Glomerular visceral epithelial cell (primary cell): ENCODE results near the gene CMTM7.

Source experiments
- DNase-seq: peaks from one replicate; pipeline ENCODE4 v3.0.0-alpha.2; 2016; ENCODE audit errors: extremely low spot score

Gene CMTM7, protein sequence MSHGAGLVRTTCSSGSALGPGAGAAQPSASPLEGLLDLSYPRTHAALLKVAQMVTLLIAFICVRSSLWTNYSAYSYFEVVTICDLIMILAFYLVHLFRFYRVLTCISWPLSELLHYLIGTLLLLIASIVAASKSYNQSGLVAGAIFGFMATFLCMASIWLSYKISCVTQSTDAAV

DNA sequence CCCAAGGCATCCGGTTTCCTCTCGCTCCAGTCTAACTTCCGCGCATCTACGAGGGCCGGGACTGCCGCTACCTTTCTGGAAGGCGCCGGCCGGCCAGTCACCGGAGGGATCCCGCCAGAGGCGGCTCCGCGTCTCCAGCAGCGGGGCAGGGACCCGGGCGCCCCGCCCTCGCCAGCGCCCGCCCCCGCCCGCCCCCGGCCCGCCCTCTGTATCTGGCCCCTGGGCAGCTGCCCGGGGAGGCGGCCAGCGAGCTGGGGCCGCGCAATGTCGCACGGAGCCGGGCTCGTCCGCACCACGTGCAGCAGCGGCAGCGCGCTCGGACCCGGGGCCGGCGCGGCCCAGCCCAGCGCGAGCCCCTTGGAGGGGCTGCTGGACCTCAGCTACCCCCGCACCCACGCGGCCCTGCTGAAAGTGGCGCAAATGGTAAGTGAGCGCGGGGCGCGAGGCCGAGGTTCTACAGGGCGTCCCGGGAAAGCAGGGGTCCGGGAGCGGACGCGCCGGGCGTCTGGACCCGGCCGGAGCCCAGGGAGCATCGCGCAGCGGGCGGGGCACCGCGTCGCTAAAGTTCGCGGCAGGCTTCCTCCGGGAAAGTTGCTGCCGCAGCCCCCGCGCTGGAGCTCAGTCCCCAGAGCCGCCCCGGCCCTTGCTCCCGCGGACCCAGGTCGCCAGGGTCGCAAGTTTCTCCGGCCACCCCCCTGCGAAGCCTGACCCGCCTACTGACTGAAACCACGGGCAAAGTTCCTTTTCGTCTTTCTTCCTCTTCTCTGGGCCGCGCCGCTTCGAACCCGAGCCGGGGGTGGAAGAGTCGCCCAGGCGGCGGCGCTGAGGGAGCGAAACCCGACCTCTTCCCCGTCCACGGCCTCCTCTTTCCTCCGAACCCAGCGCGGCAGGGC lies at the start of gene CMTM7:
Gene CMTM7, plus strand, starts transcription at position 211 of the 893 bp plus-strand sequence. Its CDS starts 54 bp downstream, at position 265.
- DNase-seq: peak; percentile 85

DNA sequence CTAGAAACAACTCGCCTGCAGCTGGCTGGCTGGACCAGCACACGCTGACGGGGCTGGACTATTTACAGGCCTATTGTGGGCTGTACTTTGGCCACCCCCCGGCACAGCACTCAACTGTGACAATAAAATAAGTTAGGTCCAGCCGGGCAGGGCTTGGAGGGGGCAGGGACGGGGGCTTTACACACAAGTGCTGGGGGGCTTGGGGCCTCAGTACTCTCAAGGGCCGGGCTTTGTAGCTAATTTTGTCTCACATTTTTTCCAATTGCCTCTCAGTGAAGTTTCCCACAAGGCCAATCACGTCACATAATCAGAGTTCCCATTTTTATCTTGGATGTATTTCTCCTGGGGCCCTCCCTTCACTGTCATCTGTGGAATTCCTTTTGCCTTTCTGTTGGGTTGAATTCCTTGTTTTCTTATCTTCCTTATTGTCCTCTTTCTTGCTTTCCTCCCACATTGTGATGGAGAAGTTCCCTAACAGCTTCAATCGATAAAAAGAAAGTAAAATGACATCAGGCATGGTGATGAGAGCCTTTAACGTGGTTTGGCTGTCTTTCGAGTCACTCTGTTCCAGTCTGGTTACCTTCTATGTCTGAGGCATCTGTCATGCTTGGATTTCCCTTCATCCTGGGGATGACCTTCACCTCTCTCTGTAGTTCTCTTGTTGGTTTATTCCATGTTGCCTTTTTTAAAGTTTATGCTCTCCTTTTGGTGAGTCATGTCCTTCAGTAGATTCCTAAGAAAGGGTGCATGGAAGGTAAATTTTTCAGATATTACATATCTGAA lies 44.1 kb upstream of the CMTM7 start:
- peak; percentile 9 for DNase-seq

DNA sequence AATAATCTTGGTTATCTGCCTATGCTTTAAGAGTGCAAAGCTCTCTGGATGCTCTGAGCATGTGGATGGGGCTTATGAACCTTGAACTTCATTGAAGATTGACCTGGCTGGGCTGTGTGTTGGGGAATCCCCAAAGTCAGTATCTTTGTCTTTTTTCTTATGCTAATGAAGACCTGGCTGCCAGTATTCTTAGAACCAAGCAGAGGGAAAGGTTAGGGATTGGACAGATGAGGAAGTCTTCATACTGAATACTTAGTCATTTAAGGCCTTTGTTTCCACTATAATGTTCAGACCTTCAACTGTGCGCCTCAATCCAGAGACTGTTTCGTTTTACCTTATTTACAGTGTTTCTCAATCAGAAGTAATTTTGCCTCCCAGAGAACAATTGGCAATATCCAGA lies 42.5 kb upstream of the CMTM7 start:
- DNase-seq: no peak

DNA sequence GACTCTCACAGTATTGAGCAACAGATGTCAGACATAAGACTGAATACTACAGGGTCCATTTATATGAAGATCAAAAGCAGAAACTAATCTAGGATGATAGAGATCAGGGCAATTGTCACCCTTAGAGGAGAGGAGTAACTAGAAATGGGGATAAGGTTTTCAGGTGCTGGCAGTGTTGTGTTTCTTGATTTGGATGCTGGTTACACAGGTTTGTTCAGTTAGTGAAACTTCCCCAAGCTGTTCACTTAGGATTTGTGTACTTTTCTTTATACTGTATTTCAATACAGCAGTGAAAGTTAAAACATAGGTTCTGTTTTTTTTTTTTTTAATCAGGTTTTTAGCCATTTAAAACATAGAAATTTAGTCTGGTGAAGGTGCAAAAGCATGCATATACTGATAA lies 39.1 kb upstream of the CMTM7 start:
- no peak for DNase-seq

DNA sequence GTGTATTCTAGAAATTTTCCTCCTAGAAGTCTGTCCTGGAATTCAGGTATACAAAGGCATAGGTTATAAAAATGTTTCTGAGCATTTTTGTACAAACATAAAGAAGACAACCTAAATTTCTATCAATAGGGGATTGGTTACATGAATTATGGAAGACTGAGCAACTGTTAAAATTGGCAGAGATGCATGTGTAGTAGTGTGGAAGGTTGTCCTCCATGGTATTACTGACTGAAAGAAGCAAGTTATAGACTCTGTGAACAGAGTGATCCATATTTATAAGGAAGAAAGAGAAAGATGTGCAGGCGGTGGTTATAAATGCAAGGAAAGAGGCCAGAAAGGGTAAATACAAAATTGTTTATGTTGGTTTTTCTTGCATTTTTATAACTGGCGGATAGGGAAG lies 38.3 kb upstream of the CMTM7 start:
- DNase-seq: no peak

DNA sequence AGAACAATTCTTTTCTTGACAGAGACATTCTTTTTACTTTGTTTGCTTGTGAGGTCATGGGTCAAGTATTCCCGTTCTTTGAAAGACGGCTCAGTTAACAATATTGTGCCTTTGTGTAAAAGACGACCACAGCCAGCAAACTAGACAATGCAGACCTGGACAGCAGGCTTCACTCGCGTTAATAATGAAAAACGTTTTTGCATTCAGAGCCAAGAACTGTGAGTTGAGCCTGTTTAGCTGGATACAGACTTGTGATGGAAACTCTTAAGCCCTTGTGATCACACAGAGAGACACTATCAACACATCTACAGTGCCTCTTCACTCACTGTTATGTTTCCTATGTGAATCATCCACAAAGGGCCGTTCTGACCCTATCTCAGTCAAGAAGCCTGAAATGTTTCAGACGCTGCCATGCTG lies 37.3 kb upstream of the CMTM7 start:
- DNase-seq: no peak

DNA sequence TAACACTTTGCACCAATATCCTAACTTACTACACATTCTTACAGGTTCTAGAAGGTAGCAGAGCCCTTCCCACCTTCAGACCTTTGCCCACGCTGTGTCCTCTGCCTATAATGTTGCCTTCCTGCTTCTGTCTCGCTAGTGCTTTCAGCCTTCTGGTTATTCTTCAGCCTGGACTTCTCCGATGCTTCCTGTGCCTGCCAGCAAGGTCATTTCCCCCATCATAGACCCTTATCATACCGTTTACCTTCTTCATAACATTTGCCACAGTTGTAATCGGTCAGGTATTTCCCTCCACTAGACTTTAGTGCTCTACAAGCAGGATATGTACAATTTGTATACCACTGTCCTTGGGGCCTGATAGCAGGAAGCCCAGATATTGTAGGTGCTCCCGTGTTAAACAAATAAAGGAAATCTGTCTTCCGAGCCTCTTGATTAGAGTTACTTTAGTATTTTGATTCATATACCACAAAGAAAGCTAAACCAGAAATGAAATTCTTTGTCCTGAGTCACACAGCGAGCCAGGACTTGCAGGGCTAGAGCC lies 35.8 kb upstream of the CMTM7 start:
- DNase-seq: no peak

DNA sequence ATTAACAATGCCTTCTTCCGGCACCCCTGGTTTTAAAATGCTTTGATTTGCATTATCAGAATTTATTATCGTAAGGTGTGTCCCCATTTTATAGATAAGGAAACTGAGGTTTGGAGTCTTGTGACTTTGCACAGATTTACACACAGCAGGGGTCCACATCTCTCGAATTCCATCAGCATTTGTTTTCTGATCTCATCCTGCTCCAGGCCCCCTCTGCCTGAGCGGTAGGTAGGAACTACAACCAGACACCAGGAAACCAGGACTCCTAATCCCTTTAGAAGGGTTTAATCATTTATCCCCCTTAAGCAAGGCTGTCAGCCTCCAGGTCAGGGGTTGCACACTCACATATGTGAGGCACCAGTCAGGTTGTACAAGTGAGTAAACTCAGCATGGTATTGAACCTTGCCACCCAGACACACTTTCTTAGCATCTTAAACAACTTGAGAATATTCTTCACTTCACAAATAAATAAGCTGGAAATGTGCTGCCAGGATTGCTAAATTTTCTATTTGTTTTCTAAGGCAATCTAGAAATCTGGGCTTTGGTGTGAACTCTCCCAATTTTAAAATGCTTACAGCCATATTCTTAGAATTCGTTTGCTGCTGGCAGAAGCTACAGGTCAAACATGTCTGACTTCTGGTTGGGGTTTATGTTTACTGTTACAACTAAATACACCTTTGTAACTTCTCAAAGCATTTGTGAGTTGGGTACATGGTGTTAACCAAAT lies 31.7 kb upstream of the CMTM7 start:
- DNase-seq: no peak

DNA sequence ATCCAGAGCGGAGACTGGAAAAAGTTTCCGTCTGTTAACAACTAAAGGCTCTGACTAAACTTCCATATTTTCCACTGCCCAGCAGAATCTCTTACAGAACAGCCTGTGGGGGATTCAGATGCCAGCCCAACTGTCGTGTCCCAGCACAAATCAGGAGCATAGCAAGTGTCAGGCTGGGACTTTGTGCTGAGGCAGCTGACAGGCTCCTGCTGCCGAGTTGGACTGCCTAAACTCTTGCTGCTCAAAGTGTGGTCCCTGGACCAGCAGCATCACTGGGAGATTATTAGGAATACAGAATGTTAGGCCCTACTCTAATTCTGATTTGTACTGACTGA lies 31.2 kb upstream of the CMTM7 start:
- DNase-seq: no peak

DNA sequence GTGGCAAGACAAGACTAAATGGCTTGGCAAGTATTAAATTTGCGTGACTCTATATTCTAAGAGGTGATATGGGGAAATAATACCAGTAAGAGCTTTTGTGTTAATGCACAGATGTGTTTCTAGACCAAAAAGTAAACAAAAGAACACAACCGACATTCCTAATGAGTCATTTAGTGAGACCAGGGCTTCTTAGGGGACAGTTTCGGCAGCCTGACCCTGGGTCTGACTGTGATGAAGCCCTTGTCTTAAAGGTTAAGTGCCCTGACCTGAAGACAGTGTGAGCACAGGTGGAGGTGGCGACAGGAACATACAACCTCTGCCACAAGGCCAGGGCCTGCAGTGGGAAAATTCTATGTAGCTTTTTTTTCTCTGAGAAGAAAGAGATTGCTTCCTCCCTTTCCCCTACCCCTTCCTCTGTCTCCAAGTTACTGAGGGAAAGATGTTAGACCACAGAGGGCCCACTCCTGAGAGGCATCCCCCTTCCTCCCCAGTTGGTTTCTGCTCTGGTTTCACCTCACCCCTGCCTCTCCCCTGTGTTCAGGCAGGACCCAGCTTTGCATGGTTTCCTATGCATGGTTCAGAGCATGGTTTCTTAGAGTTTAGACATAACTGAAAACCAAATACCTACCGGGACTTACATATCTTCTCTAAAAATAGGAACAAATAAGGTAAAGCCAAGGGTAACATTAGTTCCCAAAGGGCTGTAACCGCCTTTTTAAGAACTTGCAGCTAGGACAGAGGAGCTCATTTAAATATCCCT lies 24.8 kb upstream of the CMTM7 start:
- peak; percentile 12 for DNase-seq

DNA sequence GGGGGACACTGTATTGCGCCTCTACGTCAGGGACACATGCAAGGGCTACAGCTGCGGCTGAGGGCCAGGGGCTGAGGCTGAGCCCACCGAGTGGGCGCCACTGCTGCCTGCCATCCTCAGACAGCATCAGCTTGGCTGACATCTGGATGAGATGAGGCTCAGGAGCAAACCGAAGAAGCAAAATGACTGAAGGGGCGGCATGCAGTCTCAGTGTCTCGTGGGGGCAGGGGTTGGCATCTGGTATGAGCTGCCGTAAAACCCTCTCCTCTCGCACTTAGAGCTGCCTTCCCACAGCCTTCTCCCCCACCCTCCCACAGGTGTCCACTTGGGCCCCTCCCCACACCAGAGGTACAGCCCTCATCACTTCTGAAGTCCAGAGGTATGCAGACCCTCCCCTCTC lies 24.2 kb upstream of the CMTM7 start:
- DNase-seq: no peak

DNA sequence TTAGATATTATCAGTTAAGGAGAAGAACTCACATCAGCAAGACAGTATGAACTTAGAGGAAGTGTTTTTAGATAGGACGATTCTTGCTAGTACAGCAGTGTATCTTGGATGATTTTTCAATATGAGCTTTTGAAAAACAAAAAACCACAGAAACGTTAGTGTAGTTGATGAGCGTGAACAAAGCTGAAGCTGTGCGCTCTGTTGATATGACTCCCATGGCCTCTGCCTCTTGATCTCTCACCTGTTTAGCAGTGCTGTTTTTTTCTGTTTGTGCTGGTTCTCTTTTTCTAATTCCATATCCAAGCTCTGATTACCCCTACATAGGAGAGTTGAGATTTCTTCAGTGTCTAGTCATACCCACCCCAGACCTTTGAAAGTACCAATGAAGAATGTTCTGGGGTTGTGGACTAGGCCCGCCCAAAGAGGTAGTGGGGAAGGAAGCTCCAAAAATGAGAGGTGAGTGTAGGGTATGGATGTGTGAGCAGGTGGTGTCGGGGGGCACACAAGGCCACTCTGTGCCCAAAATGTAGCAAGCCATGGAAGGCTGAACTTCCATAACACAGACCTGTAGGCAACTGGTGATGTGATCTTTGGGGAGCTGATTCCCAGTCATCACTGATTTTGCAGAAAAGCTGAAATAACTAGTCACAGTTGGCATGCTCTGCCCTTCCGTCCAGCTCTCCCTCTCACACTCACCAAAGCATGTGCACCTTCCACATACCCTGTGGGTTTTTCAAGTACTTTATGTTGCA lies 20.0 kb upstream of the CMTM7 start:
- DNase-seq: no peak

DNA sequence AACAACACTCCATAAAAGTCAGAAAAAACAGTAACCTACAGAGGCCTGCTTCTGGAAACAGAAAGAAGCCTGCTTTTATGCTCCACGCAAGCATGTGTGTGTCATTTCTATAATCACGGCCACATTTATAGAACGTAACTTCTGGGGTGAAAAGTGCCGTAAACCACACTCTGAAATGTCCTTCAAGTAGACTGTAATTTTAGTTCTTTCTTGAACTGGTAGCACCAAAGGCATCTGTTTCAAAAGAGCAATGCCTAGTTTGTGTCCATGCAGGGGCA lies 19.5 kb upstream of the CMTM7 start:
- DNase-seq: no peak

DNA sequence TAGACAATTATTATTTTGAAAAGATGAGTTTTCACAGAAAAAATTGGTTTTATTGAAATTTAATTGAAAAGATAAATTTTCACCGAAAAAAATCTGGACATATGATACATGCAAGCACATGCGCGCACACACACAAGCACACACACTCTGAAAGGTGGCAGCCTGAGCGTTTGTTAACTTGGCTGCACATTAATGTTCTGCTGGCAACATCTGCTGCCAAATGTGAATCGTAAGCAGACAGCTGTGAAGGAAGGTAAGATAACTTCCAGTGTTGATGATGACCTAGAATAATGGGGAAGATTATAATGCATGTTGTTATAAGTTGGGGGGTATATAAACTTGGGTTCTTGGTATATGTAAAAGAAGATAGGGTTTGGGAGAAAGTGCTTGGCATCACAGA lies 18.4 kb upstream of the CMTM7 start:
- DNase-seq: no peak

DNA sequence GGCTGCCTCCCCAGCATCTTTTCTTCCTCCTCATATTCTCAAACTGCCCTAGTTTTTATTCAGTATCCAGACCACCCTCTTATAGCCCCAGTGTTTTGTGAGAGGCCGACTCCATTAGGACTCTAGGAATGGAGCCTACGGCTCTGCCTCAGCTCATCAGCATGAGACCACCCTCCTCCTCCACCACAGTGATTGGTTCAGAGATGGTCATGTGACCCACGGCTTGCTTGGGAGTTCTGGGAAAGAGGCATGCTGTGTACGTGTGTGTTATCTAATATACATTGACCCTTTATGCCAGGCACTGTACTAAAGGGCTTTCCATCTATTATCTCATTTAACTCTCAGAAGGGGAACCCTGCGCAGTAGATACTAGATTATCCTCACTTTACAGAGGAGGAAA lies 17.8 kb upstream of the CMTM7 start:
- DNase-seq: no peak

DNA sequence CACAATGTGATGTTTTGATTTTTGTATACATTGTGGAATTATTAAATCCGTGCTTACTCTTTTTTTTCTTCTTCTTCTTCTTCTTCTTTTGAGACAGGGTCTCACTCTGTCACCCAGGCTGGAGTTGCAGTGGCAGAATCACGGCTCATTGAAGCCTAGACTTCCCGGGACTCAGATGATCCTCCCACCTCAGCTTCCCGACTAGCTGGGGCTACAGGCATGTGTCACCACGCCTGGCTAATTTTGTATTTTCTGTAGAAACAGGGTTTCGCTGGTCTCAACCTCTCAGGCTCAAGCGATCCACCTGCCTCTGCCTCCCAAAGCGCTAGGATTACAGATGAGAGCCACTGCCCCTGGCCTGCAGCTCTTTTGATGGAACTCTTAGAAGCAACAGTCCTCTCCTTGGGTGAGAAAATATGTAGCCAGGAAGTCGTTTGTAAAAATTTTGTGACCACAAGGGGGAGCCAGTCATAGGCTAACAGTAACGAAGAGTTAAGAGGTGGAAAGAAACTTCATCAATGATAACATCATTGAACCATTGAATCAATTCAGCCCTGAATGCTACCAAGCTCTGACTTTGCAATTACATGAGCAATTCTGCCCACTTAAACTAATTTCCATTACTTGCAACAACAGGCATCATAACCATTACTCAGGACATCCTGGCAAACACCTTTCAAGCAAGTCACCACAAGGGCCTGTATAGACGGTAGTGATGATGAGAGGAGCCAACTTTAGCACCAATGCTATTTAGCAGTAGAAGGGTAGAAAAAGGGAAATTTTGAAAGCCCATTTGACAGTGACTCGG lies 16.7 kb upstream of the CMTM7 start:
- peak; percentile 74 for DNase-seq

DNA sequence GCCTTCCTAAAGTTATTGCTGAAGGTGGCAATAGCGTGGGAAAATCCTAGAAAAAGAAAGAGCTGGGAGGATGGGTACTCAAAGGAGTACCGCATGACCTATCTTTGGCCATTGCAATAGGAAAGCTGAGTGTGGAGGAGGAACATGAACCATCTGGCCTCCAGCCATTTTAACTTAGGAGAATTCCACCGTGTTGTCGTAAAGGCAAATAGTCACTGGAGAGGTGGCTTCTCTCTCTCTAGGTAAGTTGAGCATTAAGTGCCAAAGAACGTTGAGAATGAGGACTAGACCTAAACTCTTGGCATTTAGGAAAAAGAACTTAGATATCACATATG lies 16.1 kb upstream of the CMTM7 start:
- no peak for DNase-seq

DNA sequence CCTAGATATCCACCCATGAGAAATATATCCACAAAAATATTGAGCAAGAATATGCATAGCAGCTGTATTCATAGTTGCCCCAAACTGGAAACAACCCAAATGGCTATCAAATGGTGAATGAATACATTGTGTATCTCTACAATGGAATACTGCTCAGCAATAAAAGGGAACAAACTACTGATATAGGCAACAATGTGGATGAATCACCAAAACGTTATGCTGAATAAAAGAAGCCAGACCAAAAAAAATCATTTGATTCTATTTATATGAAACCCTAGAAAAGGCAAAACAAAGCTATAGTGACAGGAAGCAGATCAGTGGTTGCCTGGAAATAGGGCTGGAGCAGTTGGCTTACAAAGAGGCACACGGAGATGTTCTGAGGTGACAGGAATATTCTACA lies 15.5 kb upstream of the CMTM7 start:
- DNase-seq: no peak

DNA sequence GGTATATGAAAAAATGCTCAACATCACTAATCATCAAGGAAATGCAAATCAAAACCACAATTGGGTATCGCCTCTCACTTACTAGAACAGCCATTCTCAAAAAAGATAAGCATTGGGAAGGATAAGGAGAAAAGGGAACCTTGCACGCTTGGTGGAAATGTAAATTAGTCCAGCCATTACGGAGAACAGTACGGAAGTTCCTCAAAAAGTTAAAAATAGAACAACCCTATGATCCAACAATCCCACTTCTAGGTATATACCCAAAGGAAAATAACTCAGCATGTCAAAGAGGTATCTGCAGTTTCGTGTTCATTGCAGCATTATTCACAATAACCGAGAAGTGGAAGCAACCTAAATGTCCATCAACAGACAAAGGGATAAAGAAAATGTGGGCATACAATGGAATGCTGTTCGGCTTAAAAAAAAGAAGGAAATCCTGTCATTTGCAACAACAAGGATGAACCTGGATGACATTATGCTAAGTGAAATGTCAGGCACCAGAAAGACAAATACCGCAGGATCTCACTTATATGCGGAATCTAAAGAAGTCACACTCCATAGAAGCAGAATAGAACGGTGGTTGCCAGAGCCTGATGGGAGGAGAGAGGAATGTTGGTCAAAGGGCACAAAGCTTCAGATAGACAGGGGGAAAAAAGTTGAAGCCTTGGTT lies 11.7 kb upstream of the CMTM7 start:
- DNase-seq: no peak
